Chondrocyte (in vitro differentiated cells): ENCODE data around the gene WDHD1. TPM values are rescaled to one million over a fixed set of nuclear protein-coding genes. Genes with fewer than 3 reads are reported as not detected.

ENCODE experiments used
- DNase-seq: peaks from one replicate; pipeline ENCODE4 v3.0.0; 2021; ENCODE audit warnings: mixed read lengths, low spot score
- H3K27ac Mint-ChIP-seq: one replicate; pipeline ENCODE4 v1.8.0; 2021; ENCODE audit warnings: mild to moderate bottlenecking, moderate library complexity, mixed read lengths; ENCODE audit not compliant: unreplicated experiment
- H3K27me3 Mint-ChIP-seq: 2 replicates; pipeline ENCODE4 v1.8.0; 2021; ENCODE audit warnings: low read depth, mixed read lengths
- H3K36me3 Mint-ChIP-seq: 2 replicates; pipeline ENCODE4 v1.8.0; 2021; ENCODE audit warnings: low read depth, mixed read lengths
- H3K4me1 Mint-ChIP-seq: 2 replicates; pipeline ENCODE4 v1.8.0; 2021; ENCODE audit warnings: low read depth, mild to moderate bottlenecking, mixed read lengths
- H3K4me3 Mint-ChIP-seq: one replicate; pipeline ENCODE4 v1.8.0; 2021; ENCODE audit warnings: mild to moderate bottlenecking, moderate library complexity, mixed read lengths; ENCODE audit not compliant: unreplicated experiment
- H3K9me3 Mint-ChIP-seq: 2 replicates; pipeline ENCODE4 v1.8.0; 2021; ENCODE audit warnings: low read depth, mixed read lengths
- total RNA-seq: library from RNA; stranded (reverse); gene quantifications from 3 replicates; pipeline ENCODE4 v1.2.1, GENCODE V29; 2021
- TF ChIP-seq, protein P1 (sequence below): fragments of 200-600 bp; sonication (generic); IDR thresholded peaks from 2 replicates; pipeline ENCODE4 v1.5.0; 2021; ENCODE audit warnings: antibody characterized with exemption, mild to moderate bottlenecking, moderate library complexity

The WDHD1 gene
- total RNA-seq, 1 donor from 2014 or later, result 7.1 TPM

DNA sequence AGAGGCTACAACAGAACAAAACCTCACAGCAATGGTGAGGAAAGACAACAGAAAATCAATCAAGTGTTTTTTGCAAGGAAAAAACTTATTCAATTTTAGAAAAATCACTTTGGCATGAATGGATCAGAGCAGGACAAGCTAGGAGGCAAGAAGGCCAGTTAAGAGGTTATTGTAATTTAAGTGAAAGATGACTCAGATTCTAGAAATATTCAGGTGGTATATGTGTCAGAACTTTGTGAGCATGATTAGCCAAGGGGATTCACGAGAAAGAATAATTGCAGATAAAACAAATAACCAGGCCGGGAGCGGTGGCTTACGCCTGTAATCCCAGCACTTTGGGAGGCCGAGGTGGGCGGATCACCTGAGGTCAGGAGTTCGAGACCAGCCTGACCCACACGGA lies 137.0 kb downstream of the WDHD1 start:
- Mint-ChIP-seq H3K4me3 (no peak overlapping the region), H3K27ac (no peak overlapping the region), H3K36me3 (no peaks in the 10 kb centered on the region), H3K27me3 (no peaks in the 10 kb centered on the region), H3K4me1 (no peaks in the 10 kb centered on the region), H3K9me3 (no peaks in the 10 kb centered on the region)
- DNase-seq, result no peak
- TF ChIP-seq, protein P1, sequence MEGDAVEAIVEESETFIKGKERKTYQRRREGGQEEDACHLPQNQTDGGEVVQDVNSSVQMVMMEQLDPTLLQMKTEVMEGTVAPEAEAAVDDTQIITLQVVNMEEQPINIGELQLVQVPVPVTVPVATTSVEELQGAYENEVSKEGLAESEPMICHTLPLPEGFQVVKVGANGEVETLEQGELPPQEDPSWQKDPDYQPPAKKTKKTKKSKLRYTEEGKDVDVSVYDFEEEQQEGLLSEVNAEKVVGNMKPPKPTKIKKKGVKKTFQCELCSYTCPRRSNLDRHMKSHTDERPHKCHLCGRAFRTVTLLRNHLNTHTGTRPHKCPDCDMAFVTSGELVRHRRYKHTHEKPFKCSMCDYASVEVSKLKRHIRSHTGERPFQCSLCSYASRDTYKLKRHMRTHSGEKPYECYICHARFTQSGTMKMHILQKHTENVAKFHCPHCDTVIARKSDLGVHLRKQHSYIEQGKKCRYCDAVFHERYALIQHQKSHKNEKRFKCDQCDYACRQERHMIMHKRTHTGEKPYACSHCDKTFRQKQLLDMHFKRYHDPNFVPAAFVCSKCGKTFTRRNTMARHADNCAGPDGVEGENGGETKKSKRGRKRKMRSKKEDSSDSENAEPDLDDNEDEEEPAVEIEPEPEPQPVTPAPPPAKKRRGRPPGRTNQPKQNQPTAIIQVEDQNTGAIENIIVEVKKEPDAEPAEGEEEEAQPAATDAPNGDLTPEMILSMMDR, result no peak

Other genes starting within 250 kb of the WDHD1 start
- 0.56 to 1.4 TPM (median 0.95 TPM) in 3 replicates for gene GCH1, start 124.3 kb downstream of the WDHD1 start, total RNA-seq
- 23.6 to 29.0 TPM (median 25.0 TPM) in 3 replicates for gene SOCS4, start 137 bp upstream of the WDHD1 start, total RNA-seq
- 85.0 to 91.7 TPM (median 87.3 TPM) in 3 replicates for gene MAPK1IP1L, start 24.5 kb upstream of the WDHD1 start, total RNA-seq
- gene LGALS3, start 102.2 kb upstream of the WDHD1 start, total RNA-seq, result 53.5 to 56.2 TPM (median 54.1 TPM) in 3 replicates
- 3.6 to 9.4 TPM (median 8.8 TPM) in 3 replicates for gene DLGAP5, start 164.5 kb upstream of the WDHD1 start, total RNA-seq
- 16.2 to 18.9 TPM (median 18.2 TPM) in 3 replicates for gene FBXO34, start 244.3 kb upstream of the WDHD1 start, total RNA-seq